HG03342 (cell line): ENCODE measurements around the gene FXR2.
A peak's percentile ranks its signal among the peaks of the same experiment; 100 is the strongest.

Experiments
- ATAC-seq: cut with Tn5 transposase; IDR thresholded peaks from one replicate; pipeline ENCODE4 v1.9.1; 2021; ENCODE audit warnings: mild to moderate bottlenecking, moderate library complexity; ENCODE audit not compliant: unreplicated experiment

FXR2 gene

GRCh38 chr17:7573324-7574080 lies 41.2 kb downstream of the FXR2 start:
- ATAC-seq = no peak

- peak; percentile 8 for ATAC-seq
Measured at GRCh38 chr17:7572588-7573323, 41.9 kb downstream of the FXR2 start.

- peak; percentile 84 for ATAC-seq
Measured at GRCh38 chr17:7572338-7572587, 42.4 kb downstream of the FXR2 start.

GRCh38 chr17:7570351-7570750 lies 44.3 kb downstream of the FXR2 start:
- ATAC-seq = no peak

- no peak for ATAC-seq
Measured at GRCh38 chr17:7569571-7569970, 45.1 kb downstream of the FXR2 start.

- ATAC-seq = no peak
Measured at GRCh38 chr17:7563115-7563869, 51.4 kb downstream of the FXR2 start.

- no peak for ATAC-seq
Measured at GRCh38 chr17:7562208-7562605, 52.5 kb downstream of the FXR2 start.

GRCh38 chr17:7561589-7562207 lies 53.0 kb downstream of the FXR2 start, which contains the start of gene SENP3:
TSS of gene SENP3 (plus strand) at chr17:7561919. CDS start at chr17:7563077, 1,158 bp downstream.
- ATAC-seq = peak; percentile 54

GRCh38 chr17:7561028-7561575 lies 53.6 kb downstream of the FXR2 start:
- peak; percentile 44 for ATAC-seq

- no peak for ATAC-seq
Measured at GRCh38 chr17:7560172-7561027, 54.3 kb downstream of the FXR2 start.

- ATAC-seq = no peak
Measured at GRCh38 chr17:7559320-7560171, 55.2 kb downstream of the FXR2 start.

GRCh38 chr17:7558544-7559319 lies 56.0 kb downstream of the FXR2 start, which contains the start of gene TNFSF13:
TSS of gene TNFSF13 (plus strand) at chr17:7558750. CDS start at chr17:7559040, 290 bp downstream.
- no peak for ATAC-seq

- ATAC-seq = no peak
Measured at GRCh38 chr17:7557775-7558543, 56.7 kb downstream of the FXR2 start.

GRCh38 chr17:7557147-7557764 lies 57.4 kb downstream of the FXR2 start:
- ATAC-seq = no peak

- no peak for ATAC-seq
Measured at GRCh38 chr17:7556627-7557026, 58.1 kb downstream of the FXR2 start.

- ATAC-seq = no peak
Measured at GRCh38 chr17:7555320-7555948, 59.3 kb downstream of the FXR2 start.

- ATAC-seq = no peak
Measured at GRCh38 chr17:7553356-7553755, 61.3 kb downstream of the FXR2 start.
